ENCODE measurements around the gene RXFP4. TPM values are rescaled to one million over a fixed set of nuclear protein-coding genes. Genes with fewer than 3 reads are reported as not detected.

RXFP4 gene
- total RNA-seq, 1 donor from 2014 or later, result not detected

- no peak overlapping the region for H3K4me3 ChIP-seq (ENCODE audit: low read depth, low read length)
- no peak for FAIRE-seq
- DNase-seq (ENCODE audit: low read depth), result peak; percentile 66
- H3K36me3 ChIP-seq (ENCODE audit: control insufficient read depth, insufficient read depth, low read length), result no peaks in the 10 kb centered on the region
- no peaks in the 10 kb centered on the region for H3K27me3 ChIP-seq (ENCODE audit: control insufficient read depth, insufficient read depth, low read length)
- TF ChIP-seq CTCF (IDR thresholded peaks at IDR 0.05; ENCODE audit: insufficient read depth, low read length, severe bottlenecking), result no peak
These were observed 901 bp upstream of the RXFP4 start for GRCh38 chr1:155940482-155940992.

- no peak for FAIRE-seq
These were observed 550 bp downstream of the RXFP4 start for GRCh38 chr1:155941845-155942531.

GRCh38 chr1:155942578-155943141 lies 1.2 kb downstream of the RXFP4 start:
- no peak for TF ChIP-seq CTCF (IDR thresholded peaks at IDR 0.05; ENCODE audit: insufficient read depth, low read length, severe bottlenecking)
- no peaks in the 10 kb centered on the region for H3K27me3 ChIP-seq (ENCODE audit: control insufficient read depth, insufficient read depth, low read length)
- H3K4me3 ChIP-seq (ENCODE audit: low read depth, low read length), result no peak overlapping the region
- FAIRE-seq (no peak), DNase-seq (ENCODE audit: low read depth) (no peak)
- H3K36me3 ChIP-seq (ENCODE audit: control insufficient read depth, insufficient read depth, low read length), result peaks cover 3% of the 10 kb centered on the region

More at GRCh38 chr1:155941845-155942531, 550 bp downstream of the RXFP4 start:
- Histone ChIP-seq H3K27me3 (ENCODE audit: control insufficient read depth, insufficient read depth, low read length) (no peaks in the 10 kb centered on the region), H3K4me3 (ENCODE audit: low read depth, low read length) (no peak overlapping the region), H3K36me3 (ENCODE audit: control insufficient read depth, insufficient read depth, low read length) (no peaks in the 10 kb centered on the region)
- no peak for TF ChIP-seq CTCF (IDR thresholded peaks at IDR 0.05; ENCODE audit: insufficient read depth, low read length, severe bottlenecking)
- DNase-seq (ENCODE audit: low read depth), result no peak

- FAIRE-seq, result no peak
These were observed 3.0 kb downstream of the RXFP4 start for GRCh38 chr1:155944444-155944799.

GRCh38 chr1:155946633-155947219 lies 5.3 kb downstream of the RXFP4 start:
- Histone ChIP-seq H3K27me3 (ENCODE audit: control insufficient read depth, insufficient read depth, low read length) (no peaks in the 10 kb centered on the region), H3K4me3 (ENCODE audit: low read depth, low read length) (no peak overlapping the region), H3K36me3 (ENCODE audit: control insufficient read depth, insufficient read depth, low read length) (peaks cover 27% of the 10 kb centered on the region)
- no peak for FAIRE-seq
- DNase-seq (ENCODE audit: low read depth), result no peak
- no peak for TF ChIP-seq CTCF (IDR thresholded peaks at IDR 0.05; ENCODE audit: insufficient read depth, low read length, severe bottlenecking)

More at GRCh38 chr1:155944444-155944799, 3.0 kb downstream of the RXFP4 start:
- no peak for DNase-seq (ENCODE audit: low read depth)
- no peak for TF ChIP-seq CTCF (IDR thresholded peaks at IDR 0.05; ENCODE audit: insufficient read depth, low read length, severe bottlenecking)
- Histone ChIP-seq H3K27me3 (ENCODE audit: control insufficient read depth, insufficient read depth, low read length) (no peaks in the 10 kb centered on the region), H3K4me3 (ENCODE audit: low read depth, low read length) (no peak overlapping the region), H3K36me3 (ENCODE audit: control insufficient read depth, insufficient read depth, low read length) (peaks cover 7% of the 10 kb centered on the region)

Data from bronchial epithelial cell (primary cell).